GM18519 (cell line): ENCODE results near the gene TSN.
"Not testable (repeated sequence)": the region's sequence is repeated elsewhere in the genome, so short reads cannot be mapped to it uniquely, and the experiment has no call there.

Source experiments
- ATAC-seq: cut with Tn5 transposase; IDR thresholded peaks from one replicate; pipeline ENCODE4 v1.9.1; 2021; ENCODE audit warnings: mild to moderate bottlenecking, moderate library complexity; ENCODE audit not compliant: unreplicated experiment, low FRiP score

TSN gene

DNA sequence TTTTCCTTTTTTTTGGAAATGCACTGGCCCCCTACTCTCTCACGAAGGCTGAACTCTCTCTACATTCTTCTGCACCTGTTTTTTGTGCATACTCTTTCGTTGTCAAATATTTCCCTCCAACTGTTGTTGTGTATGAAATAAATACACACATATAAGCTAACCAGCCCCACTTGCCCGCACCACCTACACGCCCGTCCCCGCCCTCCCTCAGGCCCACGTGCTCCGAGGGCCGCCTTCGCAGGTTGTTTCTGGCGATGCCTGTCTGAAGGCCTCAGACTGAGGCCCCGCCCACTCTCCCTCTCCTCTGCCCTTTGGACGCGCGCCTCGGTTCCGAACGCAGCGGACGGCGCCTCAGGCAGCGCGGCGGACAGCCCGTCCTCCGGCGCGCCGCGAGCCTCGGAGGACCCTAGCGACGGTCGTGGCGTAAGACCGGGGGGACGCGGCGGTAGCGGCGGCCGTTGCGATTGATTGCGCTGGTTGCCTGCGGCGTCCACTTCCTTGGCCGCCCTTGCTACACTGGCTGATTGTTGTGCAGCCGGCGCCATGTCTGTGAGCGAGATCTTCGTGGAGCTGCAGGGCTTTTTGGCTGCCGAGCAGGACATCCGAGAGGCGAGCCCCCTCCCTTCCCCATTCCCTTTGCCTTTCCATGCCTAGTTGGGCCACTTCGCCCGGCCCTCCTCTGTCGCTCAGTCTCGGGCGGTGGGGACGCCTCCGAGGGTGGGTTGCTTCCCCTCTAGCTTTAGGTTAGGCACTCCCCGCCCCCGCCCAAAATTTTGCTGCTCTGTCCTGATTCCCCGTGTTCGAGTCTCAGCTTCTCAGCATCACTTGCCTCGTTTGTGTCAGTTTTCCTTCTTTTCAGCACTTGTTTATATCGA is at the start of gene TSN:
TSN (plus strand) TSS at position 415 of the 875 bp plus-strand sequence; CDS start at position 544, 129 bp downstream.
- ATAC-seq = peak; percentile 99

- ATAC-seq = no peak
These were observed 49.5 kb upstream of the TSN start for GRCh38 chr2:121705958-121706357.

DNA sequence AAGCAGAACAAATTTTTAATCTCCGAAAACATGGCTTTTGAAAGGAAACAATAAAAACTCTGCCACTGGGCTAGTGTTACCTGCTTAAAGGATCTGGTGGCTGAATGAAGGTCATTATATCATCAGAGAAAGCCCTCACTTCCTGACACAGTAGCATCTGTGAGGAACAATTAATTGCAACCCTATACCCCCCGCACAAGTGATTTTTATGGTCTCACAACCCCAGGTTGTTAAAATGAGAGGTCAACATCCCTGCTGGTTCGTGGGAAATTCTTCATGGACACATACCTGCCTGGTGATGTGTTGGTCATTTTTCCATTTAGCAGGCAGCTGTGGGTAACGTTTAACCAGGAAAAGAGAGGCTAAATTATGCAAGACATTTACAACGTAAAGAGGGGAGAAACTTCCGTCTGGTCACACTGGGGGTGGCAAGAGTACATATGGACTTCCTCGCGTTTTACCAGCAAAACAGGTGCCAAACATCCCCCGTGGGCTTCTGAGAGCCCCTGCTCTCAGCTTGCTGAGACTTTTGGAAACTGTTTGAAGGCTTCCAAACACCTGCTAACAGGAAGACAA is 48.0 kb upstream of the TSN start:
- no peak for ATAC-seq

DNA sequence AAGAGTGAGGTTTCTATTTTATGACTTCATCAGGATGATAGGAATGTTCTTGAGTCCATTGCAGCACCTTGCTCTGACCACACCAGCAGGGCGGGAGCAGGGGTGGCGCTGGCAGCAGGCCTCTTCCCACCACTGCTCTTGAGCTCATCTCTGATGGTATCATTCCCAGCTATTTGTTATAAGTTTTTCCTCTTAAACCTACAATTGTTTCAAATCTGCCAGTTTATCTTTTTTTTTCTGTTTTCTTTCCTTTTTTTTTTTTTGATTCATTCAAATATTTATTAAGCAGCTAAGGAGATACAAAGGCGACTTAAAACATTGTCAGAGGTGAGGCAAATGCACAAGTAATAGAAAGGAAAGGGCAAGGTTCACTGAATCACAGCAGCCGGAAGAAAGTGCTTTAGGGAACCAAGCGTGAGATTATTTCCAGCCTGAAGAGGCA is 47.5 kb upstream of the TSN start:
- ATAC-seq = no peak

- ATAC-seq = no peak
These were observed 45.5 kb upstream of the TSN start for GRCh38 chr2:121709776-121710469.

DNA sequence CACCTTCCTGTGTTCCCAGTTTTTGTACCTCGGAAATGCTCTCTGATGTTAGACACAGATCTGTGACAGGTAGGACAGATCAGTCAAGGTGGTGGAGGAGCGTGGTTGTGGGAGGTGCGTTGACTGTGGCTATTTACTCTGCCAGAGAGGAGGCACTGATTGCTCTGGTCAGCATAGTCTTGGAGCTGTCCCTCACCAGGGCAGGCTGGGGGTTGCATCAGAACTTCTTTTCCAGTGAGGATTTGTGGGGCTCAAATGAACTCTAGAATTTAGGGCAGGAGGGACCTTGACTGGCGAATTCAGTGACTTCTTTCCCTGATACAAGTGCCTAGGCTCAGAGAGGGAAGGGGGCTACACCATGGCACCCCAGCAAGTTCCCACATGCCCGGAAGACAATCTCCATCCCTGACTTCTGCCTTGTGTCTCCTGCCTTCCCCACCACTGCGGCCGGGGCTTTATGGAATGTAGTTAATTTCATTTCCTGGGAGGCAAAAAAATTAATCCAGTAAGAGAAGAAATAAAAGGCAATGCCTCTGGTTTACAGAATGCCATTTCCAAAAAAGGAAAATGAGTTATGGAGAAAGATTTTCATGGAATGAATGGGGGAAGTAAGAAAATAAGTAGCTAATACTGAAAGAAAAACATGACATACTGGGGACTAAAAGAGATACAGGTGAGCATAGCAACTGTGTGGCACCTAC is 44.8 kb upstream of the TSN start:
- ATAC-seq = no peak

DNA sequence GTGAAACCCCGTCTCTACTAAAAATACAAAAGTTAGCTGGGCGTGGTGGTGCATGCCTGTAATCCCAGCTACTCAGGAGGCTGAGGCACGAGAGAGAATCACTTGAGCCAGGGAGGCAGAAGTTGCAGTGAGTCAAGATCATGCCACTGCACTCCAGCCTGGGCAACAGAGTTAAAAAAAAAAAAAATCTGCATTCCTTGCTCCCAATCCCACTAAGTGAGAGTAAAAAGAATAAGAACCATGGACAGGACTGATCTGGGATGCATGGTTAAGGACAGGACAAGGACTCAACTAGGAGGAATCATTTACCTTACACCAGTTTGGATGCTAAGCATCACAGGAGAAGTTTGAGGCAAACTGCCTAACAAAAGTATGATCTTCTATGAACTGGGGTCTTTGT is 44.0 kb upstream of the TSN start:
- ATAC-seq = not testable (repeated sequence)

- no peak for ATAC-seq
These were observed 39.3 kb upstream of the TSN start for GRCh38 chr2:121716126-121716525.

DNA sequence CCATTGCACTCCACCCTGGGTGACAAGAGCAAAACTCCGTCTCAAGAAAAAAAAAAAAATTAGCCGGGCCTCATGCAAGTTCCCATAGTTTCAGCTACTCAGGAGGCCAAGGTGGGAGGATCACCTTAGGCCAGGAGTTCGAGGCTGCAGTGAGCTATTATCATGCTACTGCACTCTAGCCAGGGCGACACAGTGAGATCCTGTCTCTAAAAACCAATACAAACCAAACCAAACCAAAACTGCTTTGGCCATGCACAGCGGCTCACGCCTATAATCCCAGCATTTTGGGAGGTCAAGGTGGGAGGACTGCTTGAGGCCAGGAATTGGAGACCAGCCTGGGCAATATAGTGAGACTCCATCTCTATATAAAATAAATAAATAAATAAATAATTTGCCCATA is 37.9 kb upstream of the TSN start:
- no peak for ATAC-seq

- ATAC-seq = no peak
These were observed 33.5 kb upstream of the TSN start for GRCh38 chr2:121721926-121722325.

DNA sequence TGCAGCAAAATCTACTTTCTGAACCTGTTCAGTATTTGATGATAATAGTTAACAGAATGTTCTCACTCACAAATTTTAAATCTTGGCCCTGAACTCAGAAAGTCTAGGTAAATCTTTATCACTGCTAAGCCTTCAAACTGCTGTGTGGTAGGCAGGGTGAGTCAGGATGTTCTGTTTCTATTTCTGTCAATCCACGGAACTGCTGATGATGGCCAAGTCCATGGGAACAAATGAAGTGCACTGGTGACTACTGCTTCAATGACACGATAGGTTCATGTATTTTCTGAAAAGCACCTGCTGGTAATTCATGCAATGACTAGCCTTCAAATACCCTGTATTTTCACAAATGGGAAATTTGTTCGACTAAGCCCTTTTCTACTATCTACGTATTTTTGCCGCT is 33.0 kb upstream of the TSN start:
- ATAC-seq = no peak

DNA sequence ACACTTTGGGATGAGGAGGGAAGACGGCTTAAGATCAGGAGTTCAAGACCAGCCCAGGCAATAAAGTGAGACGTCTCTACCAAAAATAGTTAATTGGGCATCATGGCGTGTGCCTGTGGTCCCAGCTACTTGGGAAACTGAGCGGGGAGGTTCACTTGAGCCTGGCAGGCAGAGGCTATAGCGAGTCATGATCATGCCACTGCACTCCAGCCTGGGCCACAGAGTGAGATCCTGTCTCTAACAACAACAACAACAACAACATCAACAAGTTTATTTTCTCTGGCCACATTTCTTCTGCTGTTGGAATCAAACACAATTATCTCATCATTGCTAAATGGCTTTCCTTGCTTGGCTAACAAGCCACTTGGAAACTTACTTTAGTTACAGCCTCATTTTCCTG is 32.1 kb upstream of the TSN start:
- ATAC-seq = no peak

DNA sequence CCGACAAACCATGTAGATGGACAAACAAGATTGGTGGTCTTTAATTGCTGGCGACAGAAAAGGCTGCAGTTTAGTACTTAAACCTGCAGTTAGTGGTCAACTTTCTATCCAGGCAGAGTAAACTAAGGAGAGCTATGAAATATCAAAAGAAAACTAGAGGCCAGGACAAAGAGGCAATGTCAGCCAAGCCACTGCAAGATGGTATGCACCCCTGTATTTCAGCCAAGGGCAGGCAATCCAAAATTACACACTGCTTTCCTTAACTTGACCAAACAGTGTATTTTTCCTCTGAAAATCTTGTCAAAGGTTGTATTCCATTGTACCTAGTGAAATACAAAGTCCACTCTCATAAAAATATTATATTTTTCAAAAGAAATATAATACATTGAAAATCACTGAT is 28.1 kb upstream of the TSN start:
- no peak for ATAC-seq

GRCh38 chr2:121727950-121728349 is 27.5 kb upstream of the TSN start:
- no peak for ATAC-seq

- ATAC-seq = no peak
These were observed 24.1 kb upstream of the TSN start for GRCh38 chr2:121731366-121731765.

DNA sequence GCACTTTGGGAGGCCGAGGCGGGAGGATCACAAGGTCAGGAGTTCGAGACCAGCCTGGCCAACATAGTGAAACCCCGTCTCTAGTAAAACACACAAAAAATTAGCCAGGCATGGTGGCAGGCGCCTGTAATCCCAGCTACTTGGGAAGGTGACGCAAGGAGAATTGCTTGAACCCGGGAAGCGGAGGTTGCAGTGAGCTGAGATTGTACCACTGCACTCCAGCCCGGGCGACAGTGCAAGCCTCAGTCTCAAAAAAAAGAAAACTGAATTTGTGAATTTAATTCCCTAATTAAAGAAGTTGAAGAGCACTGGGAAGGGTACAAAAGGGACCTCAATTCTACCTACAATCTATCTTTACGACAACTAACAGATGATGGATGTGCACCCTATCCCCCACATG is 20.9 kb upstream of the TSN start:
- ATAC-seq = not testable (repeated sequence)

- no peak for ATAC-seq
These were observed 19.9 kb upstream of the TSN start for GRCh38 chr2:121735518-121736074.

DNA sequence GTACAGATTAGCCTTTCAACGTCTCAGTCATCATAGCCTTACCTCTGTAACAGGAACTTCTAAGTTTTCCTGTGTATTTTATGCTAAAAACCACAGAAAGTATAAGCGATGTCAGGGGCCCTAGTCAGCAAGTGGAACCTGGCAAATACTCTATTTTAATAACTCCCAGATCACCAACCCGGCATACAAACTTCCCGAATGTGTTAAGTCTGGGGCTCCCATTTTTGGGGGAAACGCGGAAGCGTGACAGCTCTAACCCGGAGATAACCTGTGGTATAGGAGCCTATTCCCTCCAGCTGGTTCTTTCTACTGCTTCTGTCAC is 19.4 kb upstream of the TSN start:
- no peak for ATAC-seq

- ATAC-seq = peak; percentile 76
These were observed 18.8 kb upstream of the TSN start, which contains the start of gene NIFK for GRCh38 chr2:121736462-121737336. Gene NIFK, minus strand, starts transcription at chr2:121736875. Its CDS starts 25 bp downstream, at chr2:121736850.

DNA sequence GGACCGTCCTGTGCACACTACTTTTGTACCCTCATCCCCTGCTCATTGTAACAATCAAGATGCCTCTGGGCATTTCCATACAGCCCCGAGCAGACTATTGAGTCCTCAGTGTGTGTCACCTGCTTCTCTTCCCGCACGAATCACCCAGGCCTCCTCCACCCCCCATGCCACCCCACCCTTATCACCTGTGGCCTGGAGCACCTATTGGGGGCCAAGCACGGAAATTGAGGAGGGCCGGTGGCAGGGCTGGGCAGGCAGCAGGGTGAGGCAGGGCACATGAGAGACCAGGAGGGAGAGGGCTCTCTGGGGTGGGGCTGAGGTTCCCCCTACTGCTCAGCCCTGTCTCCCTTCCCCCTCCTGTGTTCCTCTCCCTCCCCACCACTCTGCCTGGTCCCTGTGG is 14.5 kb upstream of the TSN start:
- no peak for ATAC-seq
